Fibroblast of villous mesenchyme (primary cell): ENCODE data around the gene FAM81A. TPM values are rescaled to one million over a fixed set of nuclear protein-coding genes. Genes with fewer than 3 reads are reported as not detected.

ENCODE experiments used
- DNase-seq: peaks from one replicate; pipeline ENCODE4 v3.0.0-alpha.2; 2010; ENCODE audit warnings: low read depth
- H3K4me3 ChIP-seq: 2 replicates; pipeline ENCODE4 v1.5.1; 2011; ENCODE audit warnings: low read depth, mild to moderate bottlenecking, low read length
- total RNA-seq: library from RNA; depleted of rRNA; stranded (reverse); fragments of >200 nt; gene quantifications from 2 replicates; pipeline ENCODE4 v1.2.3, GENCODE V29; 2012
- TF ChIP-seq, protein P1 (sequence below): IDR thresholded peaks from 2 replicates; pipeline ENCODE4 v1.5.1; 2012; ENCODE audit warnings: low read depth, mild to moderate bottlenecking, low read length; ENCODE audit not compliant: insufficient read depth

The FAM81A gene
- total RNA-seq, 1 donor: under 0.01 TPM

DNA sequence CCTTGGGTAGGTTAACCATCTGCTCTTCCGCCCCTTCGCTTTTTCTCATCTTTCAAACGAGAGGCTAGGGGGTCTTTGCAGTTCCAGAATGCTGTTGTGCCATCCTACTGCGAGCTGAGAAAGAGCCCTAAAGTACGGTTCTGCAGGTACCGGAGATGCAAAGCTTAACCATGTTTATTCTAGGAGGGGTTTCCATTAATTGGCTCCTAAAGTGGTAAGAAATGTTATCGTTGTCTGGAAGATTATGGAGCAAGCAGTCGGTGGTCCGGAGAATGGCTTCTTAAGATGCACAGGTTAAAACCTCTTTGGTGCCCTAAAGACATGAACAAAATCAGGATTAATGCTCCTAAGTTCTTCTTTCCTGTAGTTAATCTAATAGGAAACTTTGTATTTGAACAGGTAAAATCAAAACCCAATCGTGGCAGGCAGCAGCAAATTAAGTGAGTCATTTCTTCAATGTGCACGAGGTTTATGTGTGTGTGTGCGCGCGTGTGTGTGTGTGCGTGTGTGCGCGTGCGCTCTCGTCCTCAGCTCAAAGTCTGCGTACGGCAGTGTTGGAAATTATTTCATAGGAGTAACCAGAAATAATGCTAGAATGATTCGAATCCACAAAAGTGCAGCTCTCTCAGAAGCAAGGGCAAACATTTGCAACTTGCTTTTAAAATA is 772 bp downstream of the FAM81A start:
- DNase-seq: no peak
- TF ChIP-seq, protein P1, sequence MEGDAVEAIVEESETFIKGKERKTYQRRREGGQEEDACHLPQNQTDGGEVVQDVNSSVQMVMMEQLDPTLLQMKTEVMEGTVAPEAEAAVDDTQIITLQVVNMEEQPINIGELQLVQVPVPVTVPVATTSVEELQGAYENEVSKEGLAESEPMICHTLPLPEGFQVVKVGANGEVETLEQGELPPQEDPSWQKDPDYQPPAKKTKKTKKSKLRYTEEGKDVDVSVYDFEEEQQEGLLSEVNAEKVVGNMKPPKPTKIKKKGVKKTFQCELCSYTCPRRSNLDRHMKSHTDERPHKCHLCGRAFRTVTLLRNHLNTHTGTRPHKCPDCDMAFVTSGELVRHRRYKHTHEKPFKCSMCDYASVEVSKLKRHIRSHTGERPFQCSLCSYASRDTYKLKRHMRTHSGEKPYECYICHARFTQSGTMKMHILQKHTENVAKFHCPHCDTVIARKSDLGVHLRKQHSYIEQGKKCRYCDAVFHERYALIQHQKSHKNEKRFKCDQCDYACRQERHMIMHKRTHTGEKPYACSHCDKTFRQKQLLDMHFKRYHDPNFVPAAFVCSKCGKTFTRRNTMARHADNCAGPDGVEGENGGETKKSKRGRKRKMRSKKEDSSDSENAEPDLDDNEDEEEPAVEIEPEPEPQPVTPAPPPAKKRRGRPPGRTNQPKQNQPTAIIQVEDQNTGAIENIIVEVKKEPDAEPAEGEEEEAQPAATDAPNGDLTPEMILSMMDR: no peak
- peak overlapping the region; percentile 56 for H3K4me3 ChIP-seq

DNA sequence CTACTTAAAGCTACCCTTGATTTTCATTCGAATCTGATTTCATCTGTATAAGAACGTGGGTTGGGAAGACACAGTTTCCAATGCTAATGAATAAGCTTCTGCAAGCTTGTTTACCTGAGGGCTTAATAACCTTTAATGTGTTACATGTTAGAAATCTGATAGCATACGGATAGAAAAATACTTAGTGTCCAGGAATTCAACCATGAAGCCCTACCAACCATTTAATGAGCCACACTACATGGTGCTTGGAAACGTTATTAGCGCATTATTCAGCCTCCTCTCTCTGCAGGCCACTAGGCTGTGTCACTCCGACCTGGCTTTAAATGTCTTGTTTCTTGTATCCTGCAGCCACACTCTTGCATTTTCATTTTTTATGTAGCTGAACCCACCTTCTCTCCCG is 1.6 kb downstream of the FAM81A start:
- DNase-seq: no peak
- H3K4me3 ChIP-seq: no peak overlapping the region
- TF ChIP-seq, protein P1: no peak

DNA sequence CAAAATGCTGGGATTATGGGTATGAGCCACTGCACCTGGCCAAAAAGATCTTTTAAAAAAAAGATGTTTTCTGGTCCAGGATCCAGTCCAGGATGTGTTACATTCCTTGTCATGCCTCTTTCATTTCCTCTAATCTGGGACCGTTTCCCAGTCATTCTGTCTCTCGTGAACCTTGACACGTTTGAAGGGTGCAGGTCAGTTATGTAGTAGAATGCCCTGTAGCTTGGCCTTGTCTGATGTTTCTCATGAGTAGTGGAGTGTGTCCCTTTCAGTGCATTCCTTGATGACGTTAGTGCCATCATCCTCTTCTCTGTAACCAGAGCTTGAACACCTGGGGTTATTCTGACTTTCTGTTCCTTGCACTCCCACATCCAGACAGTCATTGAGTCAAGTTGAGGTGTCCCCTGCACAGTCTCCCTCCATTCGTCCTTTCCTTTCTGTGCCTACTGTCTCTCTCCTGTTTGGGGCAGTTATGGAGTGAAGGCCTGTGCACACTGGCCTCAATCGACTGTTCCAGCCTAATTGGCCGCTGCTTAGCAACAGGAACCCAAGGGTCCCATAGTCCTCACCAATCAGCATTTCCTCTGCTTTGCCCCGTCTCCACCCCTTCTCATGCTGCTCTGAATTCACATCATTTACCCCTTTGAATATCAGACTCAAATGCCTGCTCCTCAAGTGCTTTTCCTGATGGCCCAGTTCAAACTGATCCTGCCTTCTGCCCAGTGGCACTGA is 5.5 kb downstream of the FAM81A start:
- no peak overlapping the region for H3K4me3 ChIP-seq
- no peak for DNase-seq
- TF ChIP-seq, protein P1: no peak

GRCh38 chr15:59444081-59444835 is 6.3 kb downstream of the FAM81A start:
- no peak for DNase-seq
- TF ChIP-seq, protein P1: no peak
- H3K4me3 ChIP-seq: no peak overlapping the region

DNA sequence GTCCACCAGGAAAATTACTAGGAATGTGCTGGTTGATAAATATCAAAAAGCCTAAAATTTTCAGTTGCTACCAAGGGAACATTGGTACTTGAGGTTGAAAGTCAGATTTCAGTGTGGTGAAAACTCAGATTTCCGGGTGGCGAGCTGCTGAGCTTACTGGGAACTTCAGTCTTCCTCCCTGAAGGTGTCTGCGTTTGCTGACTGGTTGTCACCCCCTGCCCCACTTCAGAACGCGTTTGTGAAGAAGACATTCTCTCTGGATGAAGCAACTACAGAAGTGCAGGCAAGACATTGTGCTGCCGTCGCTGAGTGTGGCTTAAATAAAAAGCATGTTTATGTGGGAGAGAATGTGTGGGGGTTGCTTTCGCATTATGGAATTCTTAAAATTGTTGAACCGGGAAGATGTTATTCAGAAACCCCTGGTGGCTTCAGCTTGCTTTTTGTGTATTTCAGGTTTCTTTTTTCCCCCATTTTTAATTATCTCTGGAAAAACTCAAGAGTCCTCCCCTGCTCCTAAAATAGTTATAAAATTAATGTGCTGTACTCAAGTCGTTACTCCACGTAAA is 7.1 kb downstream of the FAM81A start:
- H3K4me3 ChIP-seq: no peak overlapping the region
- TF ChIP-seq, protein P1: no peak
- peak; percentile 43 for DNase-seq

DNA sequence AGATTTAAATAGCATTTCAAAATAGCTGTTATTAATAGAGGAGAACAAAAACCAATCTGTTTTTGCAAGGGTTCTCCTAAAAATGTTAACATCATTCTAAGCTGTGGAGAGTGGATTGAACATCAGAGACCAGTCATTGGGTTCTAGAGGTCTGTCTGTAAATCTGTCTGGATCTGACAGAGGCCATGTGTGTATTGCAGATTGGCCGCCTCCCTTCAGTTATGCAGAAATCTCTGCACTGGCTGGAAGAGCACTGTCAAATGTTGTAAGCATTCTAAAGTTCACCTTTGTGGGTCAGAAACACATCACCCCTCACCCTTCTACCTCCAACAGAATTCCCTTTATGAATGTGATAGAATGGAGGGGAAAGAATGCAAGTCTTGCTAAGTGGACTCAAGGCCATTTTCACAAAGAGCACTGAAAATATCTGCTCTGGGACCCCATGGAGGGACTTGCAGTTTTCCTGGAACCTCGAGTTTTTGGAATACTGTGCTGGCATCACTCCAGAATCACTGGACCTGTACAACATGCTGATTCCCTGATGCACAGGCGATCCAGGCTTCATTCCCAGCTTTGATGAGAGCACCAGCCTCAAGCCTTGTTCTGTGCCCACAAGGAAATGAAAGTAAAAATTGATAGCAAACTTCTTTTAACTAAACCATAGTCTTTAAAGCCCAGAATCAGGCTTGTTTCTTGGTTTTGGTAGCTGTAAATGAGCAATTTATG is 8.4 kb downstream of the FAM81A start:
- DNase-seq: no peak
- H3K4me3 ChIP-seq: no peak overlapping the region

More for the DNA sequence above, 8.4 kb downstream of the FAM81A start:
- TF ChIP-seq, protein P1: no peak
